ENCODE measurements around the gene MDGA2.
A peak's percentile ranks its signal among the peaks of the same experiment; 100 is the strongest.

MDGA2 gene

DNA sequence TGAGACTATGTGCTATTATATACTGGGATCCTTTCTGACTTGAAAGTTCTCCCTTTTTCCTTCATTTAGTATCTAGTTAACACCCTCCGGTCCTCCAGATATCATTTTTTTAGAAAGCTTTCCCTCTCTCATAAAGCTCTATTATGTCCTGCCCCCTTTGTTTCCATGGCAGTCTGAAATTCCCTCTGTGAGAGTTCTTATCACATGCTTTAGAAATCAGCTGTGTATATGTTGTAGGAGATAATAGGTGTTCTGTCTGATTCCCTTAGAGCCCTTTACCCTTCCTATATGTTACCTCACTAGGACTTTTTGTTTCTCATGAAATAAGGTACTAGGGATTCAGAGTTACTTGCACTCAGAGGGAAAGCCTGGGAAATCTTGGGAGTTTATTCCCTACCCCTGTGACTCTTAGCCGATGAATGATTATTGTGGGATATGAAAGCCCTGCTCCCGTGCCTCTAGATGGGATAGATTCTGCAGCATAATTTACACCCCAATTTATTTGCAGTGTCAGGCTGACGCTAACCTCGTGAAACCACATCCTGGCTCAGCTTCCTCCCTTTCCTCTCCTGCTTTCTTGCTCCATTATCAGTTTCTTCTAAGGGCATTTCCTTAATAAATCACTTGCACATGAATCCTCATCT, 448.4 kb downstream of the MDGA2 start:
- no peaks in the 10 kb centered on the region for H4K20me1 ChIP-seq (ENCODE audit: low read depth, low read length)
- TF ChIP-seq EZH2phosphoT487 (conservative IDR thresholded peaks at IDR 0.05; ENCODE audit: low read length) (no peak), CTCF (IDR thresholded peaks at IDR 0.05; ENCODE audit: insufficient read depth, low read length, poor library complexity, severe bottlenecking) (no peak)
- no peak overlapping the region for H3K27ac ChIP-seq (ENCODE audit: low read depth, low read length)
- H3F3A ChIP-seq (ENCODE audit: insufficient read depth): no peaks in the 10 kb centered on the region
- H3K4me2 ChIP-seq (ENCODE audit: low read depth, low read length, poor library complexity, severe bottlenecking): no peak overlapping the region
- no peak overlapping the region for H2AFZ ChIP-seq (ENCODE audit: low read depth, low read length, severe bottlenecking)
- H3K36me3 ChIP-seq (ENCODE audit: low read length): no peaks in the 10 kb centered on the region
- no peak overlapping the region for H3K4me3 ChIP-seq (ENCODE audit: insufficient read depth, low read length, poor library complexity, severe bottlenecking)
- H3K9me2 ChIP-seq (replicated peaks; ENCODE audit: insufficient read depth, low read length): no peaks in the 10 kb centered on the region
- no peaks in the 10 kb centered on the region for H3K79me2 ChIP-seq (ENCODE audit: insufficient read depth, low read length)
- H3K9me3 ChIP-seq (ENCODE audit: insufficient read depth, low read length): no peaks in the 10 kb centered on the region
- H3K27me3 ChIP-seq (ENCODE audit: low read length): no peaks in the 10 kb centered on the region
- no peak overlapping the region for H3K9ac ChIP-seq (ENCODE audit: low read length)

DNA sequence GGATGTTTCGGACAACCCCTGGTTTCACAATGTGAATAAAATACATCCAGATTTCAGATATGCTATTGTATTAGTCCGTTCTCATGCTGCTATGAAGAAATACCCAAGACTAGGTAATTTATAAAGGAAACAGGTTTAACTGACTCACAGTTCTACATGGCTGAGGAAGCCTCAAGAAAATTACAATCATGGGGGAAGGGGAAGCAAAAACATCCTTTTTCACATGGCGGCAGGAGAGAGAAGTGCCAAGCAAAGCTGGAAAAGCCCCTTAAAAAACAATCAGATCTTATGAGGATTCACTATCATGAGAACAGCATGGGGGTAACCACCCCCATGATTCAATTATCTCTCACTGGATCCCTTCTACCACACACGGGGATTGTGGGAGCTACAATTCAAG, 451.7 kb downstream of the MDGA2 start:
- Histone ChIP-seq H3K9ac (ENCODE audit: low read length) (no peak overlapping the region), H3K9me3 (ENCODE audit: insufficient read depth, low read length) (no peaks in the 10 kb centered on the region), H3K36me3 (ENCODE audit: low read length) (no peaks in the 10 kb centered on the region), H4K20me1 (ENCODE audit: low read depth, low read length) (no peaks in the 10 kb centered on the region), H2AFZ (ENCODE audit: low read depth, low read length, severe bottlenecking) (no peak overlapping the region), H3F3A (ENCODE audit: insufficient read depth) (no peaks in the 10 kb centered on the region), H3K4me3 (ENCODE audit: insufficient read depth, low read length, poor library complexity, severe bottlenecking) (no peak overlapping the region), H3K4me2 (ENCODE audit: low read depth, low read length, poor library complexity, severe bottlenecking) (no peak overlapping the region), H3K27ac (ENCODE audit: low read depth, low read length) (no peak overlapping the region), H3K9me2 (replicated peaks; ENCODE audit: insufficient read depth, low read length) (no peaks in the 10 kb centered on the region), H3K79me2 (ENCODE audit: insufficient read depth, low read length) (no peaks in the 10 kb centered on the region), H3K27me3 (ENCODE audit: low read length) (no peaks in the 10 kb centered on the region)
- TF ChIP-seq CTCF (IDR thresholded peaks at IDR 0.05; ENCODE audit: insufficient read depth, low read length, poor library complexity, severe bottlenecking) (no peak), EZH2phosphoT487 (conservative IDR thresholded peaks at IDR 0.05; ENCODE audit: low read length) (no peak)

DNA sequence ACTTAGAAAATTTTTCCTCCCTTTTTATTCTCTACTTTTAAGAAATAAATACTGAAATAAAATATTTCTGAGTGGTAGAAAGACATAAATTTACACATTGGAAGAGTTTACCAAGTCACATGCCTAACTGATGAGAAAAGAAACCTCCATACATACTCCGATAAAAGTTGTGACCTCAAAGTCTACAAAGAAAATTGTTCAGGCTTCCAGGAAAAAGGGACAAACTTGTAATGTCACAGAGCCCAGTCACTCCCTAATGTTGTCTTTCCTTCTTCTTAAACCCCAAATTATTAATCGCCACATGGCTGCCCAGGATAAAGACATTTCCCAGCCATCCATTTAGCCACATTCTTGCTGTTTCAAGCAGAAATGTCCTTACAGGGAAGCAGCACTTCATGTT, 455.3 kb downstream of the MDGA2 start:
- H3K4me2 ChIP-seq (ENCODE audit: low read depth, low read length, poor library complexity, severe bottlenecking): no peak overlapping the region
- TF ChIP-seq EZH2phosphoT487 (conservative IDR thresholded peaks at IDR 0.05; ENCODE audit: low read length) (no peak), CTCF (IDR thresholded peaks at IDR 0.05; ENCODE audit: insufficient read depth, low read length, poor library complexity, severe bottlenecking) (no peak)
- no peak overlapping the region for H3K9ac ChIP-seq (ENCODE audit: low read length)
- no peaks in the 10 kb centered on the region for H3K9me2 ChIP-seq (replicated peaks; ENCODE audit: insufficient read depth, low read length)
- H3K79me2 ChIP-seq (ENCODE audit: insufficient read depth, low read length): no peaks in the 10 kb centered on the region
- no peak overlapping the region for H3K4me3 ChIP-seq (ENCODE audit: insufficient read depth, low read length, poor library complexity, severe bottlenecking)
- no peaks in the 10 kb centered on the region for H4K20me1 ChIP-seq (ENCODE audit: low read depth, low read length)
- H3K36me3 ChIP-seq (ENCODE audit: low read length): no peaks in the 10 kb centered on the region
- H3K9me3 ChIP-seq (ENCODE audit: insufficient read depth, low read length): no peaks in the 10 kb centered on the region
- H3K27me3 ChIP-seq (ENCODE audit: low read length): no peaks in the 10 kb centered on the region
- H3K27ac ChIP-seq (ENCODE audit: low read depth, low read length): no peak overlapping the region
- H3F3A ChIP-seq (ENCODE audit: insufficient read depth): no peaks in the 10 kb centered on the region
- peak overlapping the region; percentile 78 for H2AFZ ChIP-seq (ENCODE audit: low read depth, low read length, severe bottlenecking)

All from SU-DHL-6 (cell line).